BJ (cell line): ENCODE results near the gene SPC25. TPM values are rescaled to one million over a fixed set of nuclear protein-coding genes. Genes with fewer than 3 reads are reported as not detected.

Experiments
- CTCF ChIA-PET: fragments of 350-600 bp; formaldehyde crosslinking; extraction: SDS; loops from one replicate; lab custom pipeline; 2021; ENCODE audit warnings: antibody characterized with exemption, inconsistent platforms; lab: Yijun Ruan, JAX
- POLR2A ChIA-PET: fragments of 300-600 bp; sonication (Branson Sonifier 250); formaldehyde crosslinking; extraction: SDS; loops from one replicate; lab custom pipeline; 2021; ENCODE audit warnings: antibody characterized with exemption; lab: Charles Lee
- DNase-seq: peaks from one replicate; pipeline ENCODE4 v3.0.0-alpha.2; 2011; ENCODE audit warnings: low read depth
- H3K27me3 ChIP-seq: 2 replicates; pipeline ENCODE4 v1.6.0; 2011; ENCODE audit warnings: low read length; ENCODE audit not compliant: control insufficient read depth, insufficient read depth
- H3K36me3 ChIP-seq: 2 replicates; pipeline ENCODE4 v1.5.1; 2011; ENCODE audit warnings: low read length; ENCODE audit not compliant: control insufficient read depth, insufficient read depth
- H3K4me3 ChIP-seq: 2 replicates; pipeline ENCODE4 v1.5.1; 2011; ENCODE audit warnings: low read depth, mild to moderate bottlenecking, control low read depth, low read length
- CTCF ChIP-seq: IDR thresholded peaks from 2 replicates; pipeline ENCODE4 v1.5.1; 2011; ENCODE audit warnings: low read depth, mild to moderate bottlenecking, control low read depth, inconsistent platforms, low read length, moderate library complexity; ENCODE audit not compliant: insufficient read depth
- polyA plus RNA-seq: library from polyadenylated mRNA; depleted of rRNA; stranded (reverse); fragments of >200 nt; gene quantifications from 2 replicates; pipeline ENCODE4 v1.2.3, GENCODE V29; 2011; rRNA removed

Gene SPC25
- polyA plus RNA-seq, 1 experiment, result 4.8 TPM

- no peak for TF ChIP-seq CTCF
- ChIA-PET CTCF (no interaction called here), POLR2A (no interaction called here)
Measured at GRCh38 chr2:168821577-168821976, 68.7 kb downstream of the SPC25 start.

More at GRCh38 chr2:168821577-168821976, 68.7 kb downstream of the SPC25 start:
- Histone ChIP-seq H3K36me3 (no peaks in the 10 kb centered on the region), H3K27me3 (no peaks in the 10 kb centered on the region), H3K4me3 (no peak overlapping the region)
- DNase-seq, result no peak

Other genes with a start within 250 kb of the SPC25 start
- not detected in 2 replicates for gene NOSTRIN, start 87.8 kb downstream of the SPC25 start, polyA plus RNA-seq
- not detected in 2 replicates for gene G6PC2, start 10.9 kb upstream of the SPC25 start, polyA plus RNA-seq
- gene ABCB11, start 140.9 kb upstream of the SPC25 start, polyA plus RNA-seq, result not detected in 2 replicates
- not detected in 2 replicates for gene DHRS9, start 179.1 kb upstream of the SPC25 start, polyA plus RNA-seq